Lung (tissue), 12 donors: ENCODE data around the gene FLVCR2. TPM values are rescaled to one million over a fixed set of nuclear protein-coding genes. Genes with fewer than 3 reads are reported as not detected.

ENCODE experiments used
- ATAC-seq: fragments of 200-7000 bp; cut with Tn5 transposase; one replicate; pipeline ENCODE4 v1.9.1; 2020; ENCODE audit warnings: moderate number of reproducible peaks; ENCODE audit not compliant: insufficient read depth, low FRiP score
- DNase-seq, 3 donors: peaks; one replicate each; pipeline ENCODE4 v3.0.0-alpha.2; 2013 to 2017
- H3K27ac ChIP-seq, 2 donors: one replicate each; pipeline ENCODE4 v1.5.1; 2013; ENCODE audit warnings: mild to moderate bottlenecking in 2 of 2, moderate library complexity in 2 of 2, control low read depth in 1 of 2, inconsistent platforms in 1 of 2, low read depth in 1 of 2, low read length in 1 of 2
- H3K27me3 ChIP-seq, 3 donors: one replicate each; pipeline ENCODE4 v1.5.1; 2013; ENCODE audit warnings: low read length in 2 of 3; ENCODE audit not compliant: control insufficient read depth in 3 of 3, insufficient read depth in 3 of 3
- H3K36me3 ChIP-seq, 4 donors: one replicate each; pipeline ENCODE4 v1.5.1; 2013; ENCODE audit warnings: low read length in 4 of 4, mild to moderate bottlenecking in 1 of 4, moderate library complexity in 1 of 4; ENCODE audit not compliant: control insufficient read depth in 4 of 4, insufficient read depth in 4 of 4
- H3K4me1 ChIP-seq, 5 donors: one replicate each; pipeline ENCODE4 v1.5.1; 2013; ENCODE audit warnings: low read length in 5 of 5, mild to moderate bottlenecking in 2 of 5, moderate library complexity in 1 of 5; ENCODE audit not compliant: control insufficient read depth in 5 of 5, insufficient read depth in 5 of 5
- H3K4me3 ChIP-seq: one replicate; pipeline ENCODE4 v1.5.1; 2013; ENCODE audit warnings: mild to moderate bottlenecking, control low read depth, moderate library complexity
- H3K9ac ChIP-seq, 2 donors: one replicate each; pipeline ENCODE4 v1.5.1; 2013; ENCODE audit warnings: low read length in 2 of 2, control low read depth in 1 of 2; ENCODE audit not compliant: insufficient read depth in 1 of 2
- H3K9me3 ChIP-seq, 4 donors: one replicate each; pipeline ENCODE4 v1.5.1; 2013; ENCODE audit warnings: low read length in 3 of 4, mild to moderate bottlenecking in 1 of 4, moderate library complexity in 1 of 4; ENCODE audit not compliant: control insufficient read depth in 4 of 4, insufficient read depth in 3 of 4
- WGBS, 2 donors: extraction: QIAGEN DNeasy Blood & Tissue Kit; methylation state at CpG; one replicate each; pipeline ENCODE4 v1.1.7; 2013; 5-methylcytosine and 5-hydroxymethylcytosine counted together
- polyA plus RNA-seq, 2 donors: library from polyadenylated mRNA; stranded (reverse); fragments of 200-250 nt; gene quantifications; one replicate each; pipeline ENCODE4 v1.2.1, GENCODE V29; 2013
- total RNA-seq, 2 donors: library from RNA; depleted of rRNA in 1 of 2; stranded (reverse); fragments of >200 nt in 1 of 2; gene quantifications; one replicate each; pipeline ENCODE4 v1.2.1, GENCODE V29; 2014 to 2021
- TF ChIP-seq, protein P1 (sequence below): IDR thresholded peaks from 2 replicates; pipeline ENCODE4 v1.5.1; 2012; ENCODE audit warnings: mild to moderate bottlenecking; ENCODE audit errors: control extremely low read depth, extremely low read depth
- donor health status: control.
- donor health status: control.
- donor health status: Bipolar disorder and iron deficiency.
- donor health status: healthy.
- donor health status: DM: yes; HTN: yes; CAD: no.

FLVCR2 gene
- total and polyA plus RNA-seq, 4 donors: 4.7 to 37.6 (median 20.5) TPM

GRCh38 chr14:75533791-75534555 is 44.4 kb upstream of the FLVCR2 start:
- no peaks in the 10 kb centered on the region for H3K36me3 ChIP-seq
- H3K27ac ChIP-seq: peak overlapping the region in 1 of 2 donors; percentile 16
- H3K4me3 ChIP-seq: no peak overlapping the region
- H3K4me1 ChIP-seq: peaks cover 0 to 5% (median 0%) of the 10 kb centered on the region in 5 donors
- 60 to 69% methylated on average over 5 of the region's 5 CpGs for WGBS, 2 donors
- no peak overlapping the region for H3K9ac ChIP-seq
- ATAC-seq (no peak), DNase-seq (no peak)
- TF ChIP-seq, protein P1, sequence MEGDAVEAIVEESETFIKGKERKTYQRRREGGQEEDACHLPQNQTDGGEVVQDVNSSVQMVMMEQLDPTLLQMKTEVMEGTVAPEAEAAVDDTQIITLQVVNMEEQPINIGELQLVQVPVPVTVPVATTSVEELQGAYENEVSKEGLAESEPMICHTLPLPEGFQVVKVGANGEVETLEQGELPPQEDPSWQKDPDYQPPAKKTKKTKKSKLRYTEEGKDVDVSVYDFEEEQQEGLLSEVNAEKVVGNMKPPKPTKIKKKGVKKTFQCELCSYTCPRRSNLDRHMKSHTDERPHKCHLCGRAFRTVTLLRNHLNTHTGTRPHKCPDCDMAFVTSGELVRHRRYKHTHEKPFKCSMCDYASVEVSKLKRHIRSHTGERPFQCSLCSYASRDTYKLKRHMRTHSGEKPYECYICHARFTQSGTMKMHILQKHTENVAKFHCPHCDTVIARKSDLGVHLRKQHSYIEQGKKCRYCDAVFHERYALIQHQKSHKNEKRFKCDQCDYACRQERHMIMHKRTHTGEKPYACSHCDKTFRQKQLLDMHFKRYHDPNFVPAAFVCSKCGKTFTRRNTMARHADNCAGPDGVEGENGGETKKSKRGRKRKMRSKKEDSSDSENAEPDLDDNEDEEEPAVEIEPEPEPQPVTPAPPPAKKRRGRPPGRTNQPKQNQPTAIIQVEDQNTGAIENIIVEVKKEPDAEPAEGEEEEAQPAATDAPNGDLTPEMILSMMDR: no peak
- H3K9me3 ChIP-seq: no peaks in the 10 kb centered on the region
- H3K27me3 ChIP-seq: no peaks in the 10 kb centered on the region

- no peak for DNase-seq
- Histone ChIP-seq H3K9me3 (no peaks in the 10 kb centered on the region), H3K27ac (no peak overlapping the region), H3K36me3 (no peaks in the 10 kb centered on the region), H3K27me3 (no peaks in the 10 kb centered on the region), H3K4me3 (no peak overlapping the region), H3K9ac (no peak overlapping the region), H3K4me1 (peaks cover 0 to 5% (median 0%) of the 10 kb centered on the region in 5 donors)
- TF ChIP-seq, protein P1: no peak
- WGBS, 2 donors: 88 to 96% methylated on average over 5 of the region's 5 CpGs
- no peak for ATAC-seq
Measured at GRCh38 chr14:75535164-75535898, 43.1 kb upstream of the FLVCR2 start.

DNA sequence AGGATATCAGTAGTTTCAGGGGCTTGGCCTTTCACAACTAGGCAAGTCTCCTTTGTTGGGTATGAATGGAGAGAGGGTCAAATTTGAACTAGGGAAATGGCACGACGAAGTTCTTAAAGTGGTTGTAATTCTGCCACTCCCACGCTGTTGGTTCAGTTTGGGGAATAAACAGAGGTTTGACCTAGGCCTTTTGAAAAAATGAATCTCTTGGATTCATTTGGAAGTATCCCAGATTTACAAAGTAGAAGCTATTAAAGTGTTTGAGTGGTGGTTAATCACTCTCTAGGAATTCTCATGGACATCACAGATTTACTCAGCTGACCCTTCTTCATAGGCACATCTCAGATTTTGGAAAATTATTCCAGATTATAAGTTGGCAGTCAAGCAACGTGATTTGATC is 41.3 kb upstream of the FLVCR2 start:
- no peak overlapping the region for H3K9ac ChIP-seq
- H3K36me3 ChIP-seq: no peaks in the 10 kb centered on the region

More for the DNA sequence above, 41.3 kb upstream of the FLVCR2 start:
- Histone ChIP-seq H3K4me3 (no peak overlapping the region), H3K27ac (no peak overlapping the region), H3K27me3 (no peaks in the 10 kb centered on the region), H3K4me1 (peaks cover 0 to 5% (median 0%) of the 10 kb centered on the region in 5 donors), H3K9me3 (no peaks in the 10 kb centered on the region)
- ATAC-seq (no peak), DNase-seq (no peak)
- TF ChIP-seq, protein P1: no peak
- 91 to 94% methylated on average over 4 of the region's 4 CpGs for WGBS, 2 donors
